ENCODE data around the gene ZG16. TPM values are rescaled to one million over a fixed set of nuclear protein-coding genes. Genes with fewer than 3 reads are reported as not detected.

Gene ZG16
- polyA plus RNA-seq, 3 donors = not detected

DNA sequence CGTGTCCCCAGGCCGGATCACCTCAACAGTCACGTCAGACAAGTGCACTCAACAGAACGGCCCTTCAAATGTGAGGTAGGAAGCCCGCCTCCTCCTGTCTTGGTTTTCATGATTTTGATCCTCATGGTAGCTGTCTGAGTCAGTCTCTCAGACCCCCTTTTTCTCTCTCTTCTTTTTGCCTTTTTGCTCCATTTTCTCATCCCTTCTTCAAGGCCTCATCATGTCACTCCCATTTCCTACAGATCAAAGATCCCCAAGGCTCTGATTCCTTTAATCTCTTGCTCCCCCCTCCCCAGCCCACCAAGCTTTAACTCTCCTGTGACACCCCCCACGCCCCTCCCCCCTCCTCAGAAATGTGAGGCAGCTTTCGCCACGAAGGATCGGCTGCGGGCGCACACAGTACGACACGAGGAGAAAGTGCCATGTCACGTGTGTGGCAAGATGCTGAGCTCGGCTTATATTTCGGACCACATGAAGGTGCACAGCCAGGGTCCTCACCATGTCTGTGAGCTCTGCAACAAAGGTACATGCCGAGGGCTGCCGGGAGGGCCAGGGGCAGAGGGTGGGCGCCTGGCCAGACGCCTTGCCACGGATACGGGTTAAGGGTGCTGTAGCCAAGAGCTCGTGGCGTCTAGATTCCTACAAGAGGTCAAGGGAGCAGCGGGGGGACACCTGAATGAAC lies 30.3 kb downstream of the ZG16 start:
- H3K79me2 ChIP-seq (ENCODE audit: insufficient read depth, low read length) = peaks cover 27% of the 10 kb centered on the region
- H3K36me3 ChIP-seq (replicated peaks in 1 of 2; ENCODE audit: control insufficient read depth in 1 of 2, insufficient read depth in 2 of 2, low read length in 2 of 2) = peaks cover 13 to 23% of the 10 kb centered on the region in 2 donors
- peak overlapping the region; percentile 63 for H3K9ac ChIP-seq (ENCODE audit: insufficient read depth, low read length, poor library complexity, severe bottlenecking)
- DNase-seq = no peak
- 54% methylated on average over 22 of the region's 25 CpGs for WGBS (ENCODE audit: insufficient coverage)
- TF ChIP-seq, protein P1, sequence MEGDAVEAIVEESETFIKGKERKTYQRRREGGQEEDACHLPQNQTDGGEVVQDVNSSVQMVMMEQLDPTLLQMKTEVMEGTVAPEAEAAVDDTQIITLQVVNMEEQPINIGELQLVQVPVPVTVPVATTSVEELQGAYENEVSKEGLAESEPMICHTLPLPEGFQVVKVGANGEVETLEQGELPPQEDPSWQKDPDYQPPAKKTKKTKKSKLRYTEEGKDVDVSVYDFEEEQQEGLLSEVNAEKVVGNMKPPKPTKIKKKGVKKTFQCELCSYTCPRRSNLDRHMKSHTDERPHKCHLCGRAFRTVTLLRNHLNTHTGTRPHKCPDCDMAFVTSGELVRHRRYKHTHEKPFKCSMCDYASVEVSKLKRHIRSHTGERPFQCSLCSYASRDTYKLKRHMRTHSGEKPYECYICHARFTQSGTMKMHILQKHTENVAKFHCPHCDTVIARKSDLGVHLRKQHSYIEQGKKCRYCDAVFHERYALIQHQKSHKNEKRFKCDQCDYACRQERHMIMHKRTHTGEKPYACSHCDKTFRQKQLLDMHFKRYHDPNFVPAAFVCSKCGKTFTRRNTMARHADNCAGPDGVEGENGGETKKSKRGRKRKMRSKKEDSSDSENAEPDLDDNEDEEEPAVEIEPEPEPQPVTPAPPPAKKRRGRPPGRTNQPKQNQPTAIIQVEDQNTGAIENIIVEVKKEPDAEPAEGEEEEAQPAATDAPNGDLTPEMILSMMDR (IDR thresholded peaks at IDR 0.05) = no peak
- H3K27me3 ChIP-seq (ENCODE audit: control insufficient read depth in 2 of 2, insufficient read depth in 2 of 2, low read length in 2 of 2) = peaks cover 5 to 19% of the 10 kb centered on the region in 2 donors
- H3K4me2 ChIP-seq (replicated peaks; ENCODE audit: extremely low read depth, low read length, poor library complexity, severe bottlenecking) = peak overlapping the region; percentile 76
- Mint-ChIP-seq H3K27me3 (ENCODE audit: low read depth in 3 of 3) (peaks cover 19 to 26% (median 23%) of the 10 kb centered on the region in 3 donors), H3K4me3 (peak overlapping the region; percentile 75 to 89), H3K4me1 (peaks cover 61% of the 10 kb centered on the region), H3K9me3 (peaks cover 0 to 8% (median 3%) of the 10 kb centered on the region in 7 donors), H3K36me3 (peaks cover 21 to 33% of the 10 kb centered on the region in 2 donors), H3K27ac (peak overlapping the region; percentile 85 to 96 (median 93))
- peak overlapping the region; percentile 84 for H3K27ac ChIP-seq (ENCODE audit: low read depth in 1 of 2, low read length in 2 of 2)
- peak overlapping the region; percentile 56 for H2AFZ ChIP-seq (ENCODE audit: insufficient read depth, low read depth, low read length, poor library complexity, severe bottlenecking)
- peaks cover 36% of the 10 kb centered on the region for H4K20me1 ChIP-seq (ENCODE audit: insufficient read depth, low read length)
- no peaks in the 10 kb centered on the region for H3K9me3 ChIP-seq (replicated peaks in 1 of 2; ENCODE audit: control insufficient read depth in 1 of 2, insufficient read depth in 1 of 2, low read length in 2 of 2)
- H3K4me1 ChIP-seq (ENCODE audit: control insufficient read depth in 1 of 2, insufficient read depth in 2 of 2, low read length in 2 of 2) = peaks cover 65 to 74% of the 10 kb centered on the region in 2 donors
- H3K4me3 ChIP-seq (replicated peaks in 1 of 3; ENCODE audit: low read depth in 2 of 3, low read length in 3 of 3) = peak overlapping the region; percentile 41 to 78 (median 53)
- intact Hi-C loops (cut with micrococcal nuclease) = loop anchor here in 1 of 2 donors (5.0 kb wide), 1 partner anchor 39 kb away; no protein-coding TSS in a partner anchor

DNA sequence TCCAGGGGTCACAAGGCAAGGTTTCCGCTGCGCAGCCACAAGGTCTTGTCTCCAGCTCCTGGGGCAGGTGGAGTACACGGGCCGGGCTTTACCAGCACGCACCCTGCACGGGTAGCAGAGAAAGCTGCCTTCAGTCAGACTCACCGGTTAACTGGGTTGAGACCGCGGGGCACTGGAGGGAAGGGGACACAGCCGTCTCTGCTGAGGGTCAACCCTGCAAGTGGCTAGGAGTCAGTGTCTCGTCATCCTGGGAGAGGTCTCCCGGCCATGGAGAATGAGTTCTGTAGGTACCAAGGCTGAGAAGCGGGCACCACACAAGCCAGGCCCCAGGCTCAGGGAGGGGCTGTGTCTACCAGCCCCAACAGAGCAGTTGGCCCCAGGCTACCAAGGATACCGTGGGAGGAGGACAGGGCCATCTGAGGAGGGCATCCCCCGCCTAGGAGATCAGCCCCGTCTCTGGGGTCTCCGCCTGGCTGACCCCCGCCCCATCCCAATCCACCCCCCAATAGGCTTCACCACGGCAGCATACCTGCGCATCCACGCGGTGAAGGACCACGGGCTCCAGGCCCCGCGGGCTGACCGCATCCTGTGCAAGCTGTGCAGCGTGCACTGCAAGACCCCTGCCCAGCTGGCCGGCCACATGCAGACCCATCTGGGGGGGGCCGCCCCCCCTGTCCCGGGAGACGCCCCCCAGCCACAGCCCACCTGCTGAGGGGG lies 31.1 kb downstream of the ZG16 start:
- peaks cover 13 to 23% of the 10 kb centered on the region in 2 donors for H3K36me3 ChIP-seq (replicated peaks in 1 of 2; ENCODE audit: control insufficient read depth in 1 of 2, insufficient read depth in 2 of 2, low read length in 2 of 2)
- peaks cover 5 to 24% of the 10 kb centered on the region in 2 donors for H3K27me3 ChIP-seq (ENCODE audit: control insufficient read depth in 2 of 2, insufficient read depth in 2 of 2, low read length in 2 of 2)
- Mint-ChIP-seq H3K4me1 (peaks cover 57% of the 10 kb centered on the region), H3K27me3 (ENCODE audit: low read depth in 3 of 3) (peaks cover 22 to 31% (median 31%) of the 10 kb centered on the region in 3 donors), H3K9me3 (peaks cover 0 to 8% (median 3%) of the 10 kb centered on the region in 7 donors), H3K4me3 (no peak overlapping the region), H3K36me3 (peaks cover 21 to 31% of the 10 kb centered on the region in 2 donors), H3K27ac (peak overlapping the region in 4 of 7 donors; percentile 31 to 96 (median 56))
- H4K20me1 ChIP-seq (ENCODE audit: insufficient read depth, low read length) = peaks cover 36% of the 10 kb centered on the region
- H3K9ac ChIP-seq (ENCODE audit: insufficient read depth, low read length, poor library complexity, severe bottlenecking) = peak overlapping the region; percentile 63
- peaks cover 58 to 66% of the 10 kb centered on the region in 2 donors for H3K4me1 ChIP-seq (ENCODE audit: control insufficient read depth in 1 of 2, insufficient read depth in 2 of 2, low read length in 2 of 2)
- intact Hi-C loops (cut with micrococcal nuclease) = loop anchor here in 1 of 2 donors (5.0 kb wide), 1 partner anchor 38 kb away; no protein-coding TSS in a partner anchor
- no peak overlapping the region for H3K4me2 ChIP-seq (replicated peaks; ENCODE audit: extremely low read depth, low read length, poor library complexity, severe bottlenecking)
- H3K27ac ChIP-seq (ENCODE audit: low read depth in 1 of 2, low read length in 2 of 2) = peak overlapping the region in 1 of 2 donors; percentile 22
- H3K4me3 ChIP-seq (replicated peaks in 1 of 3; ENCODE audit: low read depth in 2 of 3, low read length in 3 of 3) = peak overlapping the region in 1 of 3 experiments; percentile 78
- no peaks in the 10 kb centered on the region for H3K9me3 ChIP-seq (replicated peaks in 1 of 2; ENCODE audit: control insufficient read depth in 1 of 2, insufficient read depth in 1 of 2, low read length in 2 of 2)
- TF ChIP-seq, protein P1 (IDR thresholded peaks at IDR 0.05) = no peak
- H3K79me2 ChIP-seq (ENCODE audit: insufficient read depth, low read length) = peaks cover 27% of the 10 kb centered on the region
- no peak overlapping the region for H2AFZ ChIP-seq (ENCODE audit: insufficient read depth, low read depth, low read length, poor library complexity, severe bottlenecking)
- WGBS (ENCODE audit: insufficient coverage) = 91% methylated on average over 24 of the region's 31 CpGs
- no peak for DNase-seq

All from CD14-positive monocyte (primary cell).